ENCODE data around the gene MUSTN1.

GRCh38 chr3:52789746-52790040, 45.1 kb downstream of the MUSTN1 start:
- no peak for TF ChIP-seq CTCF (IDR thresholded peaks at IDR 0.05)
- no peak for TF ChIP-seq EP300 (IDR thresholded peaks at IDR 0.05)
- TF ChIP-seq POLR2A (IDR thresholded peaks at IDR 0.05), result no peak

All from sigmoid colon (tissue), 4 donors.